ENCODE data around the gene PRPF40B.

The PRPF40B gene

GRCh38 chr12:49622501-49623141, 740 bp upstream of the PRPF40B start:
- peak overlapping the region; percentile 65 for H3K4me3 ChIP-seq (ENCODE audit: low read depth, low read length, poor library complexity, severe bottlenecking)
- no peaks in the 10 kb centered on the region for H3F3A ChIP-seq (ENCODE audit: insufficient read depth, low read length)
- H3K9me3 ChIP-seq (ENCODE audit: low read length): no peaks in the 10 kb centered on the region
- H3K9ac ChIP-seq (ENCODE audit: low read length): peak overlapping the region; percentile 72
- peak overlapping the region; percentile 89 for H3K4me2 ChIP-seq (ENCODE audit: low read length)
- 0 out of 2 replicates have a peak overlapping the region, but pooled peaks have one; percentile 22 for H2AFZ ChIP-seq (ENCODE audit: low read length)
- no peaks in the 10 kb centered on the region for H3K36me3 ChIP-seq (ENCODE audit: insufficient read depth, low read length)
- no peaks in the 10 kb centered on the region for H3K9me2 ChIP-seq (ENCODE audit: low read depth, low read length)
- TF ChIP-seq, protein P1, sequence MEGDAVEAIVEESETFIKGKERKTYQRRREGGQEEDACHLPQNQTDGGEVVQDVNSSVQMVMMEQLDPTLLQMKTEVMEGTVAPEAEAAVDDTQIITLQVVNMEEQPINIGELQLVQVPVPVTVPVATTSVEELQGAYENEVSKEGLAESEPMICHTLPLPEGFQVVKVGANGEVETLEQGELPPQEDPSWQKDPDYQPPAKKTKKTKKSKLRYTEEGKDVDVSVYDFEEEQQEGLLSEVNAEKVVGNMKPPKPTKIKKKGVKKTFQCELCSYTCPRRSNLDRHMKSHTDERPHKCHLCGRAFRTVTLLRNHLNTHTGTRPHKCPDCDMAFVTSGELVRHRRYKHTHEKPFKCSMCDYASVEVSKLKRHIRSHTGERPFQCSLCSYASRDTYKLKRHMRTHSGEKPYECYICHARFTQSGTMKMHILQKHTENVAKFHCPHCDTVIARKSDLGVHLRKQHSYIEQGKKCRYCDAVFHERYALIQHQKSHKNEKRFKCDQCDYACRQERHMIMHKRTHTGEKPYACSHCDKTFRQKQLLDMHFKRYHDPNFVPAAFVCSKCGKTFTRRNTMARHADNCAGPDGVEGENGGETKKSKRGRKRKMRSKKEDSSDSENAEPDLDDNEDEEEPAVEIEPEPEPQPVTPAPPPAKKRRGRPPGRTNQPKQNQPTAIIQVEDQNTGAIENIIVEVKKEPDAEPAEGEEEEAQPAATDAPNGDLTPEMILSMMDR (IDR thresholded peaks at IDR 0.05; ENCODE audit: low read length): no peak
- no peak for TF ChIP-seq EZH2 (IDR thresholded peaks at IDR 0.05; ENCODE audit: borderline replicate concordance, low read length)
- peaks cover 17% of the 10 kb centered on the region for H3K4me1 ChIP-seq (ENCODE audit: insufficient read depth, low read length, severe bottlenecking)
- no peaks in the 10 kb centered on the region for H3K27me3 ChIP-seq (ENCODE audit: insufficient read depth, low read length)
- no peaks in the 10 kb centered on the region for H4K20me1 ChIP-seq (ENCODE audit: insufficient read depth, low read length)
- H3K79me2 ChIP-seq (ENCODE audit: insufficient read depth, low read length): no peaks in the 10 kb centered on the region
- peak overlapping the region; percentile 58 for H3K27ac ChIP-seq (ENCODE audit: low read depth, low read length, poor library complexity, severe bottlenecking)

GRCh38 chr12:49624921-49625577, 1.7 kb downstream of the PRPF40B start:
- no peaks in the 10 kb centered on the region for H3K36me3 ChIP-seq (ENCODE audit: insufficient read depth, low read length)
- H3F3A ChIP-seq (ENCODE audit: insufficient read depth, low read length): no peaks in the 10 kb centered on the region
- no peak for TF ChIP-seq EZH2 (IDR thresholded peaks at IDR 0.05; ENCODE audit: borderline replicate concordance, low read length)
- TF ChIP-seq, protein P1 (IDR thresholded peaks at IDR 0.05; ENCODE audit: low read length): no peak
- H4K20me1 ChIP-seq (ENCODE audit: insufficient read depth, low read length): no peaks in the 10 kb centered on the region
- H3K9me3 ChIP-seq (ENCODE audit: low read length): no peaks in the 10 kb centered on the region
- H3K4me2 ChIP-seq (ENCODE audit: low read length): no peak overlapping the region
- H3K27me3 ChIP-seq (ENCODE audit: insufficient read depth, low read length): peaks cover 4% of the 10 kb centered on the region; the same call in 1 of the 2 replicates
- H3K4me3 ChIP-seq (ENCODE audit: low read depth, low read length, poor library complexity, severe bottlenecking): no peak overlapping the region
- no peak overlapping the region for H2AFZ ChIP-seq (ENCODE audit: low read length)
- no peaks in the 10 kb centered on the region for H3K9me2 ChIP-seq (ENCODE audit: low read depth, low read length)
- no peaks in the 10 kb centered on the region for H3K79me2 ChIP-seq (ENCODE audit: insufficient read depth, low read length)
- no peak overlapping the region for H3K27ac ChIP-seq (ENCODE audit: low read depth, low read length, poor library complexity, severe bottlenecking)
- peaks cover 17% of the 10 kb centered on the region for H3K4me1 ChIP-seq (ENCODE audit: insufficient read depth, low read length, severe bottlenecking)
- H3K9ac ChIP-seq (ENCODE audit: low read length): no peak overlapping the region

- TF ChIP-seq EZH2 (IDR thresholded peaks at IDR 0.05; ENCODE audit: borderline replicate concordance, low read length): no peak
- TF ChIP-seq, protein P1 (IDR thresholded peaks at IDR 0.05; ENCODE audit: low read length): no peak; the same call in 1 of the 2 replicates
- no peaks in the 10 kb centered on the region for H3F3A ChIP-seq (ENCODE audit: insufficient read depth, low read length)
- H3K4me2 ChIP-seq (ENCODE audit: low read length): no peak overlapping the region
- H3K36me3 ChIP-seq (ENCODE audit: insufficient read depth, low read length): no peaks in the 10 kb centered on the region
- H3K9ac ChIP-seq (ENCODE audit: low read length): no peak overlapping the region
- H3K9me2 ChIP-seq (ENCODE audit: low read depth, low read length): no peaks in the 10 kb centered on the region
- H3K27ac ChIP-seq (ENCODE audit: low read depth, low read length, poor library complexity, severe bottlenecking): no peak overlapping the region
- H3K9me3 ChIP-seq (ENCODE audit: low read length): no peaks in the 10 kb centered on the region
- H3K4me3 ChIP-seq (ENCODE audit: low read depth, low read length, poor library complexity, severe bottlenecking): no peak overlapping the region
- peaks cover 11% of the 10 kb centered on the region; the same call in 1 of the 2 replicates for H3K27me3 ChIP-seq (ENCODE audit: insufficient read depth, low read length)
- no peaks in the 10 kb centered on the region for H3K79me2 ChIP-seq (ENCODE audit: insufficient read depth, low read length)
- peaks cover 17% of the 10 kb centered on the region for H3K4me1 ChIP-seq (ENCODE audit: insufficient read depth, low read length, severe bottlenecking)
- no peaks in the 10 kb centered on the region for H4K20me1 ChIP-seq (ENCODE audit: insufficient read depth, low read length)
- H2AFZ ChIP-seq (ENCODE audit: low read length): no peak overlapping the region
Measured at GRCh38 chr12:49626169-49626835, 2.9 kb downstream of the PRPF40B start.
